ENCODE data around the gene YY1. TPM values are rescaled to one million over a fixed set of nuclear protein-coding genes. Genes with fewer than 3 reads are reported as not detected.

The YY1 gene
- total RNA-seq, 1 experiment from 2014 or later: 83.1 TPM

- no peak for TF ChIP-seq ZNF532 (CRISPR knock-in tag; IDR thresholded peaks at IDR 0.05; ENCODE audit: borderline replicate concordance)
- TF ChIP-seq, protein P1, sequence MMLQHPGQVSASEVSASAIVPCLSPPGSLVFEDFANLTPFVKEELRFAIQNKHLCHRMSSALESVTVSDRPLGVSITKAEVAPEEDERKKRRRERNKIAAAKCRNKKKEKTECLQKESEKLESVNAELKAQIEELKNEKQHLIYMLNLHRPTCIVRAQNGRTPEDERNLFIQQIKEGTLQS (CRISPR knock-in tag; conservative IDR thresholded peaks at IDR 0.05): no peak
- no peak for TF ChIP-seq GRHL2 (CRISPR knock-in tag; IDR thresholded peaks at IDR 0.05; ENCODE audit: insufficient replicate concordance, severe bottlenecking)
- TF ChIP-seq GABPB1 (CRISPR knock-in tag; IDR thresholded peaks at IDR 0.05): 0 out of 2 replicates have a peak, but pooled peaks have one; percentile 5
- TF ChIP-seq PREB (CRISPR knock-in tag; IDR thresholded peaks at IDR 0.05; ENCODE audit: borderline replicate concordance): no peak
- TF ChIP-seq NFE2L1 (CRISPR knock-in tag; IDR thresholded peaks at IDR 0.05): no peak
- no peak for TF ChIP-seq MXD4 (CRISPR knock-in tag; IDR thresholded peaks at IDR 0.05; ENCODE audit: borderline replicate concordance)
- TF ChIP-seq E2F4 (CRISPR knock-in tag; IDR thresholded peaks at IDR 0.05; ENCODE audit: borderline replicate concordance, low read depth): no peak
- TF ChIP-seq RORB (CRISPR knock-in tag; IDR thresholded peaks at IDR 0.05): no peak
- no peak for TF ChIP-seq FOXJ3 (CRISPR knock-in tag; IDR thresholded peaks at IDR 0.05; ENCODE audit: borderline replicate concordance)
- TF ChIP-seq NFATC4 (CRISPR knock-in tag; IDR thresholded peaks at IDR 0.05): no peak
- no peak for TF ChIP-seq ZNF232 (CRISPR knock-in tag; IDR thresholded peaks at IDR 0.05)
- TF ChIP-seq ZNF263 (CRISPR knock-in tag; IDR thresholded peaks at IDR 0.05; ENCODE audit: low read depth): no peak
- TF ChIP-seq ZNF396 (CRISPR knock-in tag; IDR thresholded peaks at IDR 0.05; ENCODE audit: borderline replicate concordance): no peak
- TF ChIP-seq MAX (CRISPR knock-in tag; IDR thresholded peaks at IDR 0.05): no peak
- no peak for TF ChIP-seq KAT7 (CRISPR knock-in tag; IDR thresholded peaks at IDR 0.05; ENCODE audit: borderline replicate concordance)
- TF ChIP-seq, protein P2, sequence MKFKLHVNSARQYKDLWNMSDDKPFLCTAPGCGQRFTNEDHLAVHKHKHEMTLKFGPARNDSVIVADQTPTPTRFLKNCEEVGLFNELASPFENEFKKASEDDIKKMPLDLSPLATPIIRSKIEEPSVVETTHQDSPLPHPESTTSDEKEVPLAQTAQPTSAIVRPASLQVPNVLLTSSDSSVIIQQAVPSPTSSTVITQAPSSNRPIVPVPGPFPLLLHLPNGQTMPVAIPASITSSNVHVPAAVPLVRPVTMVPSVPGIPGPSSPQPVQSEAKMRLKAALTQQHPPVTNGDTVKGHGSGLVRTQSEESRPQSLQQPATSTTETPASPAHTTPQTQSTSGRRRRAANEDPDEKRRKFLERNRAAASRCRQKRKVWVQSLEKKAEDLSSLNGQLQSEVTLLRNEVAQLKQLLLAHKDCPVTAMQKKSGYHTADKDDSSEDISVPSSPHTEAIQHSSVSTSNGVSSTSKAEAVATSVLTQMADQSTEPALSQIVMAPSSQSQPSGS (CRISPR knock-in tag; IDR thresholded peaks at IDR 0.05; ENCODE audit: borderline replicate concordance, low read depth): no peak
- TF ChIP-seq STAT6 (CRISPR knock-in tag; conservative IDR thresholded peaks at IDR 0.05; ENCODE audit: low read depth): no peak
- no peak for TF ChIP-seq IRF2 (CRISPR knock-in tag; IDR thresholded peaks at IDR 0.05; ENCODE audit: borderline replicate concordance, low read depth)
- TF ChIP-seq TCF7 (CRISPR knock-in tag; IDR thresholded peaks at IDR 0.05; ENCODE audit: low read depth): no peak
- no peak for TF ChIP-seq NR2C2 (CRISPR knock-in tag; IDR thresholded peaks at IDR 0.05)
- TF ChIP-seq TP53 (CRISPR knock-in tag; IDR thresholded peaks at IDR 0.05): peak; percentile 66; the same call in 1 of the 2 replicates
Observed at GRCh38 chr14:100238419-100239210, at the start of gene YY1 (continued).
